ENCODE measurements around the gene TPSG1. TPM values are rescaled to one million over a fixed set of nuclear protein-coding genes. Genes with fewer than 3 reads are reported as not detected.
"Not testable (repeated sequence)": the region's sequence is repeated elsewhere in the genome, so short reads cannot be mapped to it uniquely, and the experiment has no call there.

TPSG1 gene
- total RNA-seq, 3 donors from 2014 or later (not counting 1 experiment from before 2014, with no cell fraction given) = 0.40 TPM; not detected in 2

GRCh38 chr16:1241081-1241480, 16.0 kb upstream of the TPSG1 start:
- H3K36me3 ChIP-seq (ENCODE audit: control insufficient read depth, insufficient read depth, low read length); H3K27ac Mint-ChIP-seq; H3K27ac ChIP-seq (ENCODE audit: low read length); H3K9me3 Mint-ChIP-seq; ATAC-seq; H3K27me3 Mint-ChIP-seq (ENCODE audit: low read depth in 2 of 2); H3K4me1 Mint-ChIP-seq; H3K36me3 Mint-ChIP-seq; H3K9me3 ChIP-seq (ENCODE audit: control insufficient read depth, insufficient read depth, low read length); H3K4me3 Mint-ChIP-seq; DNase-seq; intact Hi-C loops (cut with micrococcal nuclease); H3K4me3 ChIP-seq (ENCODE audit: low read length); H3K27me3 ChIP-seq (ENCODE audit: control insufficient read depth, insufficient read depth, low read length): not testable (repeated sequence)
- WGBS (ENCODE audit: insufficient coverage) = 75% methylated on average over 5 of the region's 15 CpGs
- peaks cover 21% of the 10 kb centered on the region for H3K4me1 ChIP-seq (ENCODE audit: control insufficient read depth, insufficient read depth, low read length)

GRCh38 chr16:1240436-1240835, 15.4 kb upstream of the TPSG1 start, which contains the start of gene TPSAB1:
Gene TPSAB1, plus strand, starts transcription at chr16:1240705. Its CDS starts 234 bp downstream, at chr16:1240939.
- H3K27ac ChIP-seq (ENCODE audit: low read length); H3K9me3 ChIP-seq (ENCODE audit: control insufficient read depth, insufficient read depth, low read length); H3K27me3 Mint-ChIP-seq (ENCODE audit: low read depth in 2 of 2); H3K4me3 ChIP-seq (ENCODE audit: low read length); H3K9me3 Mint-ChIP-seq; H3K4me1 Mint-ChIP-seq; ATAC-seq; H3K27ac Mint-ChIP-seq; intact Hi-C loops (cut with micrococcal nuclease); H3K27me3 ChIP-seq (ENCODE audit: control insufficient read depth, insufficient read depth, low read length); DNase-seq; H3K4me3 Mint-ChIP-seq; H3K36me3 ChIP-seq (ENCODE audit: control insufficient read depth, insufficient read depth, low read length); H3K36me3 Mint-ChIP-seq: not testable (repeated sequence)
- 83% methylated on average over 1 of the region's 12 CpGs for whole genome bisulfite sequencing (ENCODE audit: insufficient coverage)
- H3K4me1 ChIP-seq (ENCODE audit: control insufficient read depth, insufficient read depth, low read length) = peaks cover 15% of the 10 kb centered on the region

GRCh38 chr16:1239575-1239974, 14.5 kb upstream of the TPSG1 start:
- WGBS (ENCODE audit: insufficient coverage) = 88% methylated on average over 6 of the region's 9 CpGs

GRCh38 chr16:1238909-1239308, 13.8 kb upstream of the TPSG1 start:
- intact Hi-C loops (cut with micrococcal nuclease); ATAC-seq: not testable (repeated sequence)
- WGBS (ENCODE audit: insufficient coverage) = 75% methylated on average over 16 of the region's 23 CpGs

More at GRCh38 chr16:1239575-1239974, 14.5 kb upstream of the TPSG1 start:
- H3K27ac ChIP-seq (ENCODE audit: low read length); H3K27me3 ChIP-seq (ENCODE audit: control insufficient read depth, insufficient read depth, low read length); H3K4me3 ChIP-seq (ENCODE audit: low read length); intact Hi-C loops (cut with micrococcal nuclease); H3K4me1 ChIP-seq (ENCODE audit: control insufficient read depth, insufficient read depth, low read length); H3K9me3 Mint-ChIP-seq; H3K27me3 Mint-ChIP-seq (ENCODE audit: low read depth in 2 of 2); ATAC-seq; H3K27ac Mint-ChIP-seq; DNase-seq; H3K4me1 Mint-ChIP-seq; H3K36me3 Mint-ChIP-seq; H3K36me3 ChIP-seq (ENCODE audit: control insufficient read depth, insufficient read depth, low read length); H3K4me3 Mint-ChIP-seq; H3K9me3 ChIP-seq (ENCODE audit: control insufficient read depth, insufficient read depth, low read length): not testable (repeated sequence)

GRCh38 chr16:1237990-1238389, 12.9 kb upstream of the TPSG1 start:
- H3K4me1 ChIP-seq (ENCODE audit: control insufficient read depth, insufficient read depth, low read length) = no peaks in the 10 kb centered on the region
- H3K27me3 ChIP-seq (ENCODE audit: control insufficient read depth, insufficient read depth, low read length) = no peaks in the 10 kb centered on the region
- Mint-ChIP-seq H3K27me3 (ENCODE audit: low read depth in 2 of 2) (no peaks in the 10 kb centered on the region), H3K27ac (no peak overlapping the region), H3K4me1 (no peaks in the 10 kb centered on the region), H3K4me3 (no peak overlapping the region), H3K9me3 (no peaks in the 10 kb centered on the region), H3K36me3 (no peaks in the 10 kb centered on the region)
- no peaks in the 10 kb centered on the region for H3K9me3 ChIP-seq (ENCODE audit: control insufficient read depth, insufficient read depth, low read length)
- H3K36me3 ChIP-seq (ENCODE audit: control insufficient read depth, insufficient read depth, low read length) = no peaks in the 10 kb centered on the region
- DNase-seq = no peak
- ATAC-seq = no peak
- no peak overlapping the region for H3K4me3 ChIP-seq (ENCODE audit: low read length)
- intact Hi-C loops (cut with micrococcal nuclease) = no loop called here
- WGBS (ENCODE audit: insufficient coverage) = 89% methylated on average over 9 of the region's 9 CpGs
- H3K27ac ChIP-seq (ENCODE audit: low read length) = no peak overlapping the region
- TF ChIP-seq CTCF (IDR thresholded peaks at IDR 0.05) = no peak

More at GRCh38 chr16:1238909-1239308, 13.8 kb upstream of the TPSG1 start:
- not testable (repeated sequence) for H3K4me1 Mint-ChIP-seq; H3K36me3 ChIP-seq (ENCODE audit: control insufficient read depth, insufficient read depth, low read length); H3K27ac ChIP-seq (ENCODE audit: low read length); H3K9me3 Mint-ChIP-seq; H3K4me1 ChIP-seq (ENCODE audit: control insufficient read depth, insufficient read depth, low read length); H3K36me3 Mint-ChIP-seq; DNase-seq; H3K27me3 Mint-ChIP-seq (ENCODE audit: low read depth in 2 of 2); H3K27ac Mint-ChIP-seq; H3K4me3 ChIP-seq (ENCODE audit: low read length); H3K4me3 Mint-ChIP-seq; H3K27me3 ChIP-seq (ENCODE audit: control insufficient read depth, insufficient read depth, low read length); H3K9me3 ChIP-seq (ENCODE audit: control insufficient read depth, insufficient read depth, low read length)

- H3K27me3 Mint-ChIP-seq (ENCODE audit: low read depth in 2 of 2); H3K4me1 Mint-ChIP-seq; DNase-seq; H3K9me3 ChIP-seq (ENCODE audit: control insufficient read depth, insufficient read depth, low read length); H3K4me3 ChIP-seq (ENCODE audit: low read length); H3K27ac ChIP-seq (ENCODE audit: low read length); H3K9me3 Mint-ChIP-seq; H3K4me3 Mint-ChIP-seq; H3K36me3 ChIP-seq (ENCODE audit: control insufficient read depth, insufficient read depth, low read length); H3K27me3 ChIP-seq (ENCODE audit: control insufficient read depth, insufficient read depth, low read length); H3K4me1 ChIP-seq (ENCODE audit: control insufficient read depth, insufficient read depth, low read length); H3K27ac Mint-ChIP-seq; intact Hi-C loops (cut with micrococcal nuclease); H3K36me3 Mint-ChIP-seq: not testable (repeated sequence)
- WGBS (ENCODE audit: insufficient coverage) = no CpG with 5 or more reads among the region's 29 CpGs
- peak; percentile 82 to 99 (median 95) for ATAC-seq
Measured at GRCh38 chr16:1236659-1237058, 11.6 kb upstream of the TPSG1 start.

- H3K36me3 ChIP-seq (ENCODE audit: control insufficient read depth, insufficient read depth, low read length); H3K4me3 Mint-ChIP-seq; H3K27ac ChIP-seq (ENCODE audit: low read length); H3K9me3 ChIP-seq (ENCODE audit: control insufficient read depth, insufficient read depth, low read length); DNase-seq; H3K27me3 ChIP-seq (ENCODE audit: control insufficient read depth, insufficient read depth, low read length); H3K4me1 Mint-ChIP-seq; H3K27me3 Mint-ChIP-seq (ENCODE audit: low read depth in 2 of 2); intact Hi-C loops (cut with micrococcal nuclease); H3K27ac Mint-ChIP-seq; H3K4me3 ChIP-seq (ENCODE audit: low read length); H3K9me3 Mint-ChIP-seq; H3K4me1 ChIP-seq (ENCODE audit: control insufficient read depth, insufficient read depth, low read length); H3K36me3 Mint-ChIP-seq: not testable (repeated sequence)
- no CpG with 5 or more reads among the region's 47 CpGs for WGBS (ENCODE audit: insufficient coverage)
- peak in 1 of 3 donors; percentile 34 for ATAC-seq
Measured at GRCh38 chr16:1232049-1232748, 7.1 kb upstream of the TPSG1 start.

Measured in natural killer cell (primary cell).